Stomach (tissue), 4 donors: ENCODE results near the gene PRXL2A.

Experiments used
- CTCF ChIP-seq, 7 experiments: fragments of 450-650 bp in 4 of 7; fragments of 200-600 bp in 3 of 7; sonication (generic) in 3 of 7; IDR thresholded peaks; one replicate each; pipeline ENCODE4 v1.5.1; 2016 to 2019; ENCODE audit warnings: antibody characterized with exemption in 7 of 7, control low read depth in 2 of 7, mild to moderate bottlenecking in 1 of 7
- EP300 ChIP-seq: sonication (generic); formaldehyde crosslinking; IDR thresholded peaks from one replicate; pipeline ENCODE4 v1.6.1; 2017; ENCODE audit warnings: antibody characterized with exemption
- POLR2A ChIP-seq, 4 donors: fragments of 450-650 bp; IDR thresholded peaks; one replicate each; pipeline ENCODE4 v1.6.1; 2016; ENCODE audit warnings: antibody characterized with exemption in 4 of 4, control low read depth in 2 of 4, mild to moderate bottlenecking in 1 of 4, moderate library complexity in 1 of 4

GRCh38 chr10:80480852-80481251 lies 72.5 kb downstream of the PRXL2A start:
- TF ChIP-seq EP300: no peak
- TF ChIP-seq POLR2A (IDR thresholded peaks at IDR 0.05): no peak
- TF ChIP-seq CTCF (IDR thresholded peaks at IDR 0.05): no peak
